Measurements from ENCODE around the gene PLA1A.
A peak's percentile ranks its signal among the peaks of the same experiment; 100 is the strongest.
"Not testable (repeated sequence)": the region's sequence is repeated elsewhere in the genome, so short reads cannot be mapped to it uniquely, and the experiment has no call there.

Gene PLA1A

GRCh38 chr3:119597548-119598288 lies at the start of gene PLA1A:
Gene PLA1A (plus strand): TSS chr3:119597885. CDS start chr3:119597914, 29 bp downstream.
- no peak for DNase-seq

DNA sequence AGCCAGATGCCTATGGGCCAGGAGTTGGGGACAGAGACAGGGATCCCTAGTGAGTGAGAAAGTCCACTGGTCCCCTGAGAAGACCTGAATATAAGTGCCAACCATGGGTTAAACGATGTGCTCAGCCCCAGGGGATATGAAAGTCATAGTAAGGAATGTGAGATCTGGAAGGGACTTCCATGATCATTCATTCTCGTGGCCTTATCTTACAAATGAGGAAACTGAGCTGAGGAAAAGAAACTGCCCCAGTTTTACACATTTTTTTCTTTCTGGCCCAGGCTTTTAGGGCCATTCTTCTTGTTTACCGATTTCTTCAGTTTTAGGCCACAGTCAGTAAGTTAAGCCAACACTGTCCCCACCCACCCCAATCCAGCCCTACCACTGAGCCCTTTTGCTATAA lies 49.3 kb upstream of the PLA1A start:
- DNase-seq = no peak

- DNase-seq = no peak
Measured at GRCh38 chr3:119550192-119550910, 47.3 kb upstream of the PLA1A start.

GRCh38 chr3:119551598-119551997 lies 46.1 kb upstream of the PLA1A start:
- no peak for DNase-seq

DNA sequence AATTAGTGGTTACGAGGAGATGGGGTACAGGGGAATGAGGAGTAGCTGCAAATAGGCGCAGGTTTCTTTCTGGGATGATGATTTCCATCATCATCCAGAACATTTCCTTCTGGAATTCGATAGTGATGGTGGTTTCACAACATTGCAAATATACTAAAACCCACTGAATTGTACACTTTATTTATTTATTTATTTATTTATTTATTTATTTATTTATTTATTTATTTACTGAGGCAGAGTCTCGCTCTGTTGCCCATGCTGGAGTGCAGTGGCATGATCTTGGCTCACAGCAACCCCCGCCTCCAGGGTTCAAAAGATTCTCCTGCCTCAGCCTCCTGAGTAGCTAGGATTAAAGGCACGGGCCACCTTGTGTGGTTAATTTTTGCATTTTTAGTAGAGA lies 44.8 kb upstream of the PLA1A start:
- DNase-seq = not testable (repeated sequence)

- DNase-seq = no peak
Measured at GRCh38 chr3:119553823-119554415, 43.8 kb upstream of the PLA1A start.

GRCh38 chr3:119555309-119555735 lies 42.4 kb upstream of the PLA1A start:
- DNase-seq = no peak

DNA sequence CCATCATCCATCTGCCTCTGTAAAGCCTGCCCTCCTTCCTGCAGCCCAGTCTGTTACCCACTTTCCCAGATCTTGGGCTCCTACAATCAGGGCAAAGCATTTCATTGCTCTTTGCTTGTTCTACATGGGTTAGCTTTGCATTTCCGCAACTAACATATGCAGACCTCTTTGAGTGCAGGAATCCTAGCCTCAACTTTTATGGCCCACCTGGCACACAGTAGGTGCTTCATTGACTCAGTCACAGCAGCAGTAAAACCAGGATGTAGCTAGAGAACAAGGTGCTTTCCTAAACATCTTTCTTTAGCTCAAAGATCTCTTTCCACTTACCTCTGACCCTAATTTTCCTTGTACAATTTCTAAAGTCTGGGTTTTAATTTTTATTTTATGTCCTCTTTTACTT lies 41.8 kb upstream of the PLA1A start:
- no peak for DNase-seq

- DNase-seq = no peak
Measured at GRCh38 chr3:119557192-119557876, 40.4 kb upstream of the PLA1A start.

- DNase-seq = no peak
Measured at GRCh38 chr3:119557877-119558269, 39.8 kb upstream of the PLA1A start.

DNA sequence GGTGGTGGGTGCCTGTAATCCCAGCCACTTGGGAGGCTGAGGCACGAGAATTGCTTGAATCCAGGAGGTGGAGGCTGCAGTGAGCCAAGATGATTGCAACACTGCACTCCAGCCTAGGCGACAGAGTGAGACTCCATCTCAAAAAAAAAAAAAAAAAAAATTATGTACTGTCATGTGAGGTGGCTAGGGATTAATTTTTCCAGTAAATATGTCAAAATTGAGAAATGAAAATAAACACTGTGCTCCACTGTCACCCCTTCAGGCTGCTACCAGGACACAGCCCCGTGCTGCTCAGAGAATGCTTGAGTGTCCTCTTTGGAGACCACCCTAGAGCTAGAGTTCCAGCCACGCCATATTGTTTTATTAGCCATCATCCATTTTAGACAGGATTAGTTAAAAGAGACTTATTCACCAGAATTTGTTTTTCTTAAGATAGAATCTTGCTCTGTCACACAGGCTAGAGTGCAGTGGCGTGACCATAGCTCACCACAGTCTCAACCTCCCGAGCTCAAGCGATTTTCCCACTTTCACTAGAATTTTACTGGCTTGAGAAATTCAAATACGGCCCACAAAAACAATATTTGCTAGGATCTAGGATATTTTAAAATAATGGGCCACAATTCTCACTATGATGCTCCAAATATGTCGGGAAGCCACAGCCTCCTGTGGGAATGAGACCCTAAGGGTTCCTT lies 38.9 kb upstream of the PLA1A start:
- DNase-seq = no peak

DNA sequence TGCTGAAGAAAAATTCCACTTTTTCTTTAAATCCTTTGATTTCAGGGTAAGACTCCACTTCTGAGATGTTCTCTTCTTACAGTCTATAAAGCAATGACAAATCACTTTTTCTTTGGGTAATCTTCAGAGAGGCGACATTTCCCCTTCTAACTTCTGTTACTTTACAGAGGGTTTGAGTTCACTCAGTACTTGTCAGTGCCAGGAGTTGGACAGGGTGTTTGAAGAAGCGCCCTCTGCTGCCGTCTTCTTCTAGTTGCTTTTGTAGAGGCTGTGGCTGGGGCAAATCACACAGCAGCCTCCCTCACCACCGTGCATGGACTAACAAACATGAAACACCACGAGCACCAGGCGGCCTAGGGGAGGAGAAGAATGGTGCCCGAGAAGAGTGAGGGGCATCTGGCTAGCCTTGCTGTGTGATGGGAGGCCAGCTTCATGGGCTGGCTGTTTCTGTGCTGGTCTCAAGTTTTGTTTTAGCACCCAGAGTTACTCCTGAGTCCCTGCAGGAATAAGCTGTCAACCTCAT lies 38.2 kb upstream of the PLA1A start, which contains the start of gene CD80:
Gene CD80, minus strand, starts transcription at position 174 of the 523 bp plus-strand sequence. CDS start 1,886 bp downstream, outside the sequence.
- peak; percentile 57 for DNase-seq

- DNase-seq = no peak
Measured at GRCh38 chr3:119560160-119560559, 37.5 kb upstream of the PLA1A start.

DNA sequence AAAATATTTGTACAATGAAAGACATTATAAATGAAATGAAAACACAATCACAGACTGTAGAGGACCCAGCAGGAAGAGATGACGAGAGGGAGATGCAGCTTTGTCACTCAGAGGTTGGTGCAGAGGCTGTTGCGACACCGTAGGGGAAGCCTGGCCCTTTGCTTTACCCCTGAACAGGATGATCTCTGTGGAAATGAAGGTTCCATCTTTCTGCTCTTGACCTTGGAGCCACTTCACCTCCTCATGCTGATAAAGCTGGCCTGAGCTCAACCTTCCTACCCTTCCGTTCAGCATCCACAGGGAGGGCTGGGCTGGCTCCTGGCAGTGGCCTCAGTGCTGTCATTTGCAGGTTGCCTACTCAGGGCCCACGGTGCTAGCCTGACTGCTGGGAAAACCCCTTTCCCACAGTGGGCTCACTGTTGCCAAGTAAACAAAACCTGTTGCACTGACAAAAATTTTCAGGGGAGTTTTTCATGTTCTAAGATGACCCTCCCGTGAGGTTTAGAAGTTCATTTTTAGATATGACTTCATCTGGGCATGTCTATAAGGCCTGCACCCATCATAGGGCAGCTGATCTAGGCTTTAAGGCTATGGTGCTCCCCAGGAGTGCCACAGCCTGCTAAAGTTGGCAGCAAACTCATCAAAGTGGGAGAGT lies 35.3 kb upstream of the PLA1A start:
- DNase-seq = peak; percentile 17

GRCh38 chr3:119563334-119563733 lies 34.4 kb upstream of the PLA1A start:
- not testable (repeated sequence) for DNase-seq

DNA sequence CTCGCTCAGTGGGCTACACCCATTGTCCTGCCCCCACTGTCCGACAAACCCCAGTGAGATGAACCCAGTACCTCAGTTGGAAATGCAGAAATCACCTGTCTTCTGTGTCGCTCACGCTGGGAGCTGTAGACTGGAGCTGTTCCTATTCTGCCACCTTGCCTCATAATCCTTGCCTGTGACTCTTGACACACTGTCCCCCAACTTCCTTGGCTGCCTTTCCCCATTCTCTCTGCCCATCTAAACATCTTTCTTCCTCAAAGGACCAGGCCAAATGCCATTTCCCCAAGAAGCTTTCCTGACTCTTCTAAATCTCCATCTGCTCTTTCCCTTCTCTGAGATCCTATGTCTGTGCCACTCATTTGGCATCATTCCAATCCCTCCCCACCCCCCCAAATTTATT lies 28.5 kb upstream of the PLA1A start:
- no peak for DNase-seq

- DNase-seq = no peak
Measured at GRCh38 chr3:119570229-119570628, 27.5 kb upstream of the PLA1A start.

DNA sequence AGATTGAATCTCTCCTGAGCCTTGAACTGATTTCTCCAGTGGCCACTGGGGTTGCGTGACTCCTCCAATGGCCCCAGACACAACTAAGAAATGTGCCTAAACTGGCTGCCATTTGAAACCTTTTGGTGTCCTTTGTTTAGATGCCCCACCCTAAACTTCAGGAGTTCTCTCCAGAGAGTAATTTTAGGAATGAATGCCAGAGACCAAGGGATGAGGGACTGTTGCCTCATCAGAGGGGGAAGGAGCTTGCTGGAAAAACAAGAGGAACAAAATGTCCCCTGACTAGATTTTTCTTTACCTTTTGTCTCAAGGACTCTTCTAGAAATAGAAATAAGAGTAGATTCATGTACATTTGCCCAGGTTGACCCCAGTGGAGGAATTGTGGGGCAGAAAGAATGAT lies 26.5 kb upstream of the PLA1A start:
- DNase-seq = no peak

- no peak for DNase-seq
Measured at GRCh38 chr3:119571688-119572087, 26.0 kb upstream of the PLA1A start.

- no peak for DNase-seq
Measured at GRCh38 chr3:119575507-119575906, 22.2 kb upstream of the PLA1A start.

- peak; percentile 47 for DNase-seq
Measured at GRCh38 chr3:119579366-119580066, 18.2 kb upstream of the PLA1A start, which contains the start of gene ADPRH. Gene ADPRH (plus strand): TSS chr3:119579492. CDS start chr3:119582170, 2,678 bp downstream.
